ENCODE measurements around the gene GPR18. TPM values are rescaled to one million over a fixed set of nuclear protein-coding genes. Genes with fewer than 3 reads are reported as not detected.

GPR18 gene
- total and polyA plus RNA-seq, 7 donors: 0.01 to 0.27 TPM; not detected in 5

DNA sequence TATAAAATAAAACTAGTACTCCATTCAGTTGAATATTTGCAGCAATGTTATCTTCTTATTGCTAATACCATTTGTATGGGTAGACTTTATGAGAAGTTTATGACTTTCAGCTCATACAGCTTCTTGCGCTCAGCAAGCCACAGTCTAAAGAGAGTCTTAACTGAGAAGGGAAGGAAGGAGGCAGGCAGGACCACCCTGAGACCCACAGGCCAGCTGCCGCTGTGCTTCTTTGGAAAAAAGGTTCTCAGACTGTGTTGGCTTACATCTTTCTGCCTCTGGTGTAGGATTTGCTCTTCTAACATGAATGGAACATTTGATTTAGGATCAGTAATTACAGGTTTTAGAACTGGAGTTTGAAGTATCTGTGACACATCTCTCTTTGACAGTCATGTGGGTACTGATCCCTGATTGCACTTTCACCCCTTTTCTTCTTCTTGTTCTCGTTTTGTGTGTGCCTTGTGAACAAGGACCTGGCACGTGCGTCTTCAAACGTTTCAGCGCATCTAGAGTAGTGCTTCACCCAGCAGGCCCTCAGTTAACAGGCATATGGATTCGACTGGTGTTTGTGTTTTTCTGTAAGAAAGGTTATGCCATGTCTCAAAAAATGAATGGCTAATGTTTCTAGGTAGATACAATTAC lies 7.1 kb upstream of the GPR18 start:
- H3K27me3 ChIP-seq (ENCODE audit: insufficient read depth in 3 of 3, low read length in 2 of 3): no peaks in the 10 kb centered on the region
- ATAC-seq (no peak), DNase-seq (no peak)
- WGBS, 3 donors: 76 to 79% (median 76%) methylated on average over 8 of the region's 8 CpGs
- no peaks in the 10 kb centered on the region for H3K36me3 ChIP-seq (ENCODE audit: insufficient read depth in 1 of 2, low read depth in 1 of 2)
- no peak overlapping the region for H3K4me3 ChIP-seq
- no peaks in the 10 kb centered on the region for H3K9me3 ChIP-seq
- TF ChIP-seq, protein P1, sequence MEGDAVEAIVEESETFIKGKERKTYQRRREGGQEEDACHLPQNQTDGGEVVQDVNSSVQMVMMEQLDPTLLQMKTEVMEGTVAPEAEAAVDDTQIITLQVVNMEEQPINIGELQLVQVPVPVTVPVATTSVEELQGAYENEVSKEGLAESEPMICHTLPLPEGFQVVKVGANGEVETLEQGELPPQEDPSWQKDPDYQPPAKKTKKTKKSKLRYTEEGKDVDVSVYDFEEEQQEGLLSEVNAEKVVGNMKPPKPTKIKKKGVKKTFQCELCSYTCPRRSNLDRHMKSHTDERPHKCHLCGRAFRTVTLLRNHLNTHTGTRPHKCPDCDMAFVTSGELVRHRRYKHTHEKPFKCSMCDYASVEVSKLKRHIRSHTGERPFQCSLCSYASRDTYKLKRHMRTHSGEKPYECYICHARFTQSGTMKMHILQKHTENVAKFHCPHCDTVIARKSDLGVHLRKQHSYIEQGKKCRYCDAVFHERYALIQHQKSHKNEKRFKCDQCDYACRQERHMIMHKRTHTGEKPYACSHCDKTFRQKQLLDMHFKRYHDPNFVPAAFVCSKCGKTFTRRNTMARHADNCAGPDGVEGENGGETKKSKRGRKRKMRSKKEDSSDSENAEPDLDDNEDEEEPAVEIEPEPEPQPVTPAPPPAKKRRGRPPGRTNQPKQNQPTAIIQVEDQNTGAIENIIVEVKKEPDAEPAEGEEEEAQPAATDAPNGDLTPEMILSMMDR (IDR thresholded peaks at IDR 0.05): no peak
- peak overlapping the region; percentile 32 for H3K27ac ChIP-seq
- H3K4me1 ChIP-seq: peaks cover 42% of the 10 kb centered on the region
- intact Hi-C loops (cut with DNase I): loop anchor here (2.0 to 5.0 kb wide), 5 partner anchors 48 to 90 kb away; partner anchors contain the start of gene UBAC2 (in 1 of the 2)

DNA sequence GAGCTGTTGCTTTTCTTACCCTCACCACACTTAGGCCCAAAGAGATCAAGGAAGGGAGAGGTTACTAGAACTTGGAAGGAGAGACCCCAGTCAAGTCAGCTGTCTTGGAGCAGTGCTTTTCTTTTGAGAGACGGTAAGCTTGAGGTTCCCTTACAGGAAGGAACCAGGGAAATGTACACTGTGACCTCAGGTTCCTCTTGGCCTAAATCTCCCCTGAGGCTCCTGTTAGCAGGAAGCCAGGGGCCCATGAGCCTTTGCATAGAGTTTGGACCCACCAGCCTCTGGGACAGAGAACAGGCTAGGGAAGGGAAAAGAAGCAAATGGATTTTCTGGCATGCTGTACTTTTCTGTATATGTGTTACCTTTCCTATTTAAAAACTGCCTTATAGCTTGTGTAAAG lies 5.9 kb upstream of the GPR18 start:
- H3K36me3 ChIP-seq (ENCODE audit: insufficient read depth in 1 of 2, low read depth in 1 of 2): no peaks in the 10 kb centered on the region
- H3K27ac ChIP-seq: peak overlapping the region; percentile 71
- ATAC-seq (peak in 3 of 4 donors; percentile 20 to 35 (median 28)), DNase-seq (no peak)
- intact Hi-C loops (cut with DNase I): loop anchor here (2.0 to 5.0 kb wide), 4 partner anchors 37 to 89 kb away; partner anchors contain the start of gene UBAC2 (in 1 of the 2)
- no peaks in the 10 kb centered on the region for H3K9me3 ChIP-seq
- H3K4me3 ChIP-seq: no peak overlapping the region
- WGBS, 3 donors: 6 to 17% (median 11%) methylated on average over 1 of the region's 1 CpG
- TF ChIP-seq, protein P1 (IDR thresholded peaks at IDR 0.05): no peak
- H3K4me1 ChIP-seq: peaks cover 42% of the 10 kb centered on the region
- H3K27me3 ChIP-seq (ENCODE audit: insufficient read depth in 3 of 3, low read length in 2 of 3): no peaks in the 10 kb centered on the region

DNA sequence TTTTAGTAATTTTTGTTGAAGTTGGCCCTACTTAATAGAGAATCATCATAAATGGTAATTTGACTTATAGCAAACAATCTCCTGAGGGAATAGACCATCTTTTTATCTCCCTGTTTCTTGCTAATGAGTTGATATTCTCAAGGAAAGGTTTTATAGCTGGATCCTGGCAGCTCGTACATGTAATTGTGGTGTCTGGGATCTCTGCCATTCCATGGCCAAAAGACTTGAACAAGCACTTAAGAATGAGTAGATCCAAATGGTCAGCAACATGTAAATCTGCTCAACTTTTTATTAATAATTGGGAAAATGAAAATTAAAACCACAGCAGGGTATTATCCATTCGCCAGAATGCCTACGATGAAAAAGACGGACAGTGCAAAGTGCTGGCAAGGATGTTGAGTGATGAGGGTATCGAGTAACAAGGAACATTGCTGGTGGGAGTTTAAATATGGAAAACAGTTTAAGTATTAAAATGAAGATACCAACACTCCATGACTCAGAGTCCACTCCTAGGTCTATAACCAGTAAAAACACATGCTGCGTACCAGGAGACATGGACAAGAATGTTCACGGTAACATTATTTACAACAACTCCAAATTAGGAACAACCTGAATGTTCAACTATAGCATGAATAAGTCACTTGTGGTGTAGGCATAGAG lies 5.1 kb upstream of the GPR18 start:
- H3K27me3 ChIP-seq (ENCODE audit: insufficient read depth in 3 of 3, low read length in 2 of 3): no peaks in the 10 kb centered on the region
- H3K4me3 ChIP-seq: no peak overlapping the region
- DNase-seq (no peak), ATAC-seq (peak; percentile 55 to 74 (median 68))
- intact Hi-C loops (cut with DNase I): loop anchor here in 1 of 2 donors (5.0 kb wide), 1 partner anchor 36 kb away; no protein-coding TSS in a partner anchor
- 29 to 40% (median 31%) methylated on average over 7 of the region's 7 CpGs for WGBS, 3 donors
- H3K4me1 ChIP-seq: peaks cover 47% of the 10 kb centered on the region
- no peaks in the 10 kb centered on the region for H3K36me3 ChIP-seq (ENCODE audit: insufficient read depth in 1 of 2, low read depth in 1 of 2)
- H3K9me3 ChIP-seq: no peaks in the 10 kb centered on the region
- peak overlapping the region; percentile 71 for H3K27ac ChIP-seq
- TF ChIP-seq, protein P1 (IDR thresholded peaks at IDR 0.05): no peak

DNA sequence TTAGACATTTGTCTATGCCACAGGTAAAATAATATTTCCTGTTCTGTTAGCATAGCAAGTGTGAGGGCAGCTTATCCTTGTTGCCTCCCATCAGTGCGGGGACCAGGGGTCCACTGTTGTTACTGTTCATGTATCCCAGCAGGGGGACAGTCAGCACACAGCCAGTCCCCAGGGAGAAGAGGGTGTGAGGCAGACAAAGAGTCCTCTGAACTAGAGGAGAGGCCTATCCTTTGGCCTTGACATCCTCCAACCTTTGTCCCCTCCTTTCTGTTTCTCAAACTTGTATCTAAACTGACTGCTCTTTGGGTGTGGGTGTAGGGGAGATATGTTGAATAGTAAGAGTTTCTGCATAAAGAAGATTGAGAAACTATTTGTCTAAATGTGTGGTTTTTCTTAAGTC lies 2.9 kb upstream of the GPR18 start:
- peaks cover 69% of the 10 kb centered on the region for H3K4me1 ChIP-seq
- no peaks in the 10 kb centered on the region for H3K9me3 ChIP-seq
- H3K27ac ChIP-seq: peak overlapping the region; percentile 12
- DNase-seq: no peak
- TF ChIP-seq, protein P1 (IDR thresholded peaks at IDR 0.05): no peak
- no peak overlapping the region for H3K4me3 ChIP-seq
- WGBS, 3 donors: 96 to 100% (median 96%) methylated on average over 1 of the region's 1 CpG
- no peaks in the 10 kb centered on the region for H3K36me3 ChIP-seq (ENCODE audit: insufficient read depth in 1 of 2, low read depth in 1 of 2)
- intact Hi-C loops (cut with DNase I): loop anchor here in 1 of 2 donors (5.0 kb wide), 1 partner anchor 34 kb away; no protein-coding TSS in a partner anchor
- no peaks in the 10 kb centered on the region for H3K27me3 ChIP-seq (ENCODE audit: insufficient read depth in 3 of 3, low read length in 2 of 3)
- no peak for ATAC-seq
